Endothelial cell of umbilical vein (primary cell): ENCODE data around the gene PPP1R15B.

Source experiments
- CTCF ChIP-seq, 2 donors: IDR thresholded peaks; 1 replicate in 1 of 2; 2 replicates in 1 of 2; pipeline ENCODE4 v1.5.1; 2011; ENCODE audit warnings: low read length in 2 of 2, mild to moderate bottlenecking in 2 of 2, moderate library complexity in 2 of 2, control low read depth in 1 of 2, inconsistent platforms in 1 of 2, low read depth in 1 of 2; ENCODE audit not compliant: insufficient read depth in 1 of 2; ENCODE audit errors: extremely low read depth in 1 of 2
- EZH2 ChIP-seq: IDR thresholded peaks from 2 replicates; pipeline ENCODE4 v1.6.1; 2012; ENCODE audit warnings: borderline replicate concordance, low read depth, mild to moderate bottlenecking, moderate library complexity, low read length, inconsistent platforms; ENCODE audit not compliant: severe bottlenecking
- FOS ChIP-seq: IDR thresholded peaks from 2 replicates; pipeline ENCODE4 v1.6.1; 2011; ENCODE audit warnings: mild to moderate bottlenecking, low read length, moderate library complexity, borderline replicate concordance; ENCODE audit not compliant: insufficient read depth
- GATA2 ChIP-seq: IDR thresholded peaks from 2 replicates; pipeline ENCODE4 v1.7.0; 2011; ENCODE audit warnings: low read depth, mild to moderate bottlenecking, moderate library complexity, mixed read lengths, low read length; ENCODE audit not compliant: insufficient read length, insufficient read depth
- JUN ChIP-seq: IDR thresholded peaks from 2 replicates; pipeline ENCODE4 v1.6.1; 2011; ENCODE audit warnings: borderline replicate concordance, low read depth; ENCODE audit not compliant: insufficient read length, insufficient read depth
- MAX ChIP-seq: IDR thresholded peaks from 2 replicates; pipeline ENCODE4 v1.6.1; 2011; ENCODE audit not compliant: insufficient read depth, insufficient read length
- MYC ChIP-seq: IDR thresholded peaks from one replicate; pipeline ENCODE4 v1.6.1; 2011; ENCODE audit warnings: mild to moderate bottlenecking, low read depth, low read length
- POLR2A ChIP-seq: IDR thresholded peaks from 2 replicates; pipeline ENCODE4 v1.6.1; 2012; ENCODE audit warnings: low read depth, mild to moderate bottlenecking, control low read depth, low read length
- POLR2AphosphoS5 ChIP-seq: IDR thresholded peaks from 2 replicates; pipeline ENCODE4 v1.6.1; 2012; ENCODE audit warnings: low read depth, mild to moderate bottlenecking, control low read depth, low read length, moderate library complexity; ENCODE audit not compliant: insufficient read depth

GRCh38 chr1:204431310-204432184, 19.9 kb upstream of the PPP1R15B start:
- peak; percentile 89 to 90 for TF ChIP-seq CTCF (IDR thresholded peaks at IDR 0.05; ENCODE audit: extremely low read depth in 1 of 2, insufficient read depth in 1 of 2, low read depth in 1 of 2, low read length in 2 of 2)
- no peak for TF ChIP-seq EZH2
- no peak for TF ChIP-seq POLR2AphosphoS5
- no peak for TF ChIP-seq POLR2A
- no peak for TF ChIP-seq MYC
- no peak for TF ChIP-seq MAX
- no peak for TF ChIP-seq GATA2
- TF ChIP-seq JUN: no peak
- no peak for TF ChIP-seq FOS
